ENCODE results near the gene MTTP.

DNA sequence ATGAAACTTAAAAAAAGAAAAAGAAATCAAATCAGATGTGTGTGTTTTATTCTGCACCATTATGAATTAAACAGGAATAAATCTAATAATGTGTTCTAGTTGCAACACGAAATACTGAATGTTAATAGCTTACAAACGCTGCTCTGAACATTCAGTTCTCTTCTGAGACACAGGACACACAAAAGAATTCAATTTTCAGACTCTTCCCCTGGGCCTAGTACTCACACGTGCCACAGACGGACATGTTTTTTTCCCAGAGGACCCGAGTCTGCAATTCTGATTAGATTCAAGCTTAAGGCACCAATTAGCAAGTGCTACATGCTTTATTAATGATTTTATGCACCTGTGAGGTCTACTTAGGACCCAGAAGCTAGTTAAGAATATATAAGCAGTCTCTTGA, 62.5 kb downstream of the MTTP start:
- TF ChIP-seq, protein P1, sequence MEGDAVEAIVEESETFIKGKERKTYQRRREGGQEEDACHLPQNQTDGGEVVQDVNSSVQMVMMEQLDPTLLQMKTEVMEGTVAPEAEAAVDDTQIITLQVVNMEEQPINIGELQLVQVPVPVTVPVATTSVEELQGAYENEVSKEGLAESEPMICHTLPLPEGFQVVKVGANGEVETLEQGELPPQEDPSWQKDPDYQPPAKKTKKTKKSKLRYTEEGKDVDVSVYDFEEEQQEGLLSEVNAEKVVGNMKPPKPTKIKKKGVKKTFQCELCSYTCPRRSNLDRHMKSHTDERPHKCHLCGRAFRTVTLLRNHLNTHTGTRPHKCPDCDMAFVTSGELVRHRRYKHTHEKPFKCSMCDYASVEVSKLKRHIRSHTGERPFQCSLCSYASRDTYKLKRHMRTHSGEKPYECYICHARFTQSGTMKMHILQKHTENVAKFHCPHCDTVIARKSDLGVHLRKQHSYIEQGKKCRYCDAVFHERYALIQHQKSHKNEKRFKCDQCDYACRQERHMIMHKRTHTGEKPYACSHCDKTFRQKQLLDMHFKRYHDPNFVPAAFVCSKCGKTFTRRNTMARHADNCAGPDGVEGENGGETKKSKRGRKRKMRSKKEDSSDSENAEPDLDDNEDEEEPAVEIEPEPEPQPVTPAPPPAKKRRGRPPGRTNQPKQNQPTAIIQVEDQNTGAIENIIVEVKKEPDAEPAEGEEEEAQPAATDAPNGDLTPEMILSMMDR (IDR thresholded peaks at IDR 0.05; ENCODE audit: low read depth, low read length, missing input control) = no peak
- TF ChIP-seq EGR1 (IDR thresholded peaks at IDR 0.05; ENCODE audit: low read depth in 2 of 2) = no peak
- TF ChIP-seq, protein P2, sequence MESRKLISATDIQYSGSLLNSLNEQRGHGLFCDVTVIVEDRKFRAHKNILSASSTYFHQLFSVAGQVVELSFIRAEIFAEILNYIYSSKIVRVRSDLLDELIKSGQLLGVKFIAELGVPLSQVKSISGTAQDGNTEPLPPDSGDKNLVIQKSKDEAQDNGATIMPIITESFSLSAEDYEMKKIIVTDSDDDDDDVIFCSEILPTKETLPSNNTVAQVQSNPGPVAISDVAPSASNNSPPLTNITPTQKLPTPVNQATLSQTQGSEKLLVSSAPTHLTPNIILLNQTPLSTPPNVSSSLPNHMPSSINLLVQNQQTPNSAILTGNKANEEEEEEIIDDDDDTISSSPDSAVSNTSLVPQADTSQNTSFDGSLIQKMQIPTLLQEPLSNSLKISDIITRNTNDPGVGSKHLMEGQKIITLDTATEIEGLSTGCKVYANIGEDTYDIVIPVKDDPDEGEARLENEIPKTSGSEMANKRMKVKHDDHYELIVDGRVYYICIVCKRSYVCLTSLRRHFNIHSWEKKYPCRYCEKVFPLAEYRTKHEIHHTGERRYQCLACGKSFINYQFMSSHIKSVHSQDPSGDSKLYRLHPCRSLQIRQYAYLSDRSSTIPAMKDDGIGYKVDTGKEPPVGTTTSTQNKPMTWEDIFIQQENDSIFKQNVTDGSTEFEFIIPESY (IDR thresholded peaks at IDR 0.05) = no peak
- TF ChIP-seq TAF1 (conservative IDR thresholded peaks at IDR 0.05) = no peak
- TF ChIP-seq, protein P3, sequence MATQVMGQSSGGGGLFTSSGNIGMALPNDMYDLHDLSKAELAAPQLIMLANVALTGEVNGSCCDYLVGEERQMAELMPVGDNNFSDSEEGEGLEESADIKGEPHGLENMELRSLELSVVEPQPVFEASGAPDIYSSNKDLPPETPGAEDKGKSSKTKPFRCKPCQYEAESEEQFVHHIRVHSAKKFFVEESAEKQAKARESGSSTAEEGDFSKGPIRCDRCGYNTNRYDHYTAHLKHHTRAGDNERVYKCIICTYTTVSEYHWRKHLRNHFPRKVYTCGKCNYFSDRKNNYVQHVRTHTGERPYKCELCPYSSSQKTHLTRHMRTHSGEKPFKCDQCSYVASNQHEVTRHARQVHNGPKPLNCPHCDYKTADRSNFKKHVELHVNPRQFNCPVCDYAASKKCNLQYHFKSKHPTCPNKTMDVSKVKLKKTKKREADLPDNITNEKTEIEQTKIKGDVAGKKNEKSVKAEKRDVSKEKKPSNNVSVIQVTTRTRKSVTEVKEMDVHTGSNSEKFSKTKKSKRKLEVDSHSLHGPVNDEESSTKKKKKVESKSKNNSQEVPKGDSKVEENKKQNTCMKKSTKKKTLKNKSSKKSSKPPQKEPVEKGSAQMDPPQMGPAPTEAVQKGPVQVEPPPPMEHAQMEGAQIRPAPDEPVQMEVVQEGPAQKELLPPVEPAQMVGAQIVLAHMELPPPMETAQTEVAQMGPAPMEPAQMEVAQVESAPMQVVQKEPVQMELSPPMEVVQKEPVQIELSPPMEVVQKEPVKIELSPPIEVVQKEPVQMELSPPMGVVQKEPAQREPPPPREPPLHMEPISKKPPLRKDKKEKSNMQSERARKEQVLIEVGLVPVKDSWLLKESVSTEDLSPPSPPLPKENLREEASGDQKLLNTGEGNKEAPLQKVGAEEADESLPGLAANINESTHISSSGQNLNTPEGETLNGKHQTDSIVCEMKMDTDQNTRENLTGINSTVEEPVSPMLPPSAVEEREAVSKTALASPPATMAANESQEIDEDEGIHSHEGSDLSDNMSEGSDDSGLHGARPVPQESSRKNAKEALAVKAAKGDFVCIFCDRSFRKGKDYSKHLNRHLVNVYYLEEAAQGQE (IDR thresholded peaks at IDR 0.05) = no peak
- TF ChIP-seq MAX (IDR thresholded peaks at IDR 0.05) = no peak
- no peak for TF ChIP-seq YY1 (IDR thresholded peaks at IDR 0.05)
- TF ChIP-seq HNF4G (IDR thresholded peaks at IDR 0.05) = no peak
- no peak for TF ChIP-seq SP1 (IDR thresholded peaks at IDR 0.05)

Data from liver (tissue), 3 donors.